Dermis microvascular lymphatic vessel endothelial cell (primary cell): Measurements from ENCODE around the gene GPC6. TPM values are rescaled to one million over a fixed set of nuclear protein-coding genes. Genes with fewer than 3 reads are reported as not detected.
"Not testable (repeated sequence)": the region's sequence is repeated elsewhere in the genome, so short reads cannot be mapped to it uniquely, and the experiment has no call there.

Source experiments
- DNase-seq, 2 donors: peaks; one replicate each; pipeline versions ENCODE4 v3.0.0 to v3.0.0-alpha.2; 2010; ENCODE audit warnings: low read depth in 2 of 2
- total RNA-seq: library from RNA; depleted of rRNA; stranded (reverse); fragments of >200 nt; gene quantifications from 2 replicates; pipeline ENCODE4 v1.2.1, GENCODE V29; 2014

The GPC6 gene
- total RNA-seq, 1 donor from 2014 or later = under 0.01 TPM

DNA sequence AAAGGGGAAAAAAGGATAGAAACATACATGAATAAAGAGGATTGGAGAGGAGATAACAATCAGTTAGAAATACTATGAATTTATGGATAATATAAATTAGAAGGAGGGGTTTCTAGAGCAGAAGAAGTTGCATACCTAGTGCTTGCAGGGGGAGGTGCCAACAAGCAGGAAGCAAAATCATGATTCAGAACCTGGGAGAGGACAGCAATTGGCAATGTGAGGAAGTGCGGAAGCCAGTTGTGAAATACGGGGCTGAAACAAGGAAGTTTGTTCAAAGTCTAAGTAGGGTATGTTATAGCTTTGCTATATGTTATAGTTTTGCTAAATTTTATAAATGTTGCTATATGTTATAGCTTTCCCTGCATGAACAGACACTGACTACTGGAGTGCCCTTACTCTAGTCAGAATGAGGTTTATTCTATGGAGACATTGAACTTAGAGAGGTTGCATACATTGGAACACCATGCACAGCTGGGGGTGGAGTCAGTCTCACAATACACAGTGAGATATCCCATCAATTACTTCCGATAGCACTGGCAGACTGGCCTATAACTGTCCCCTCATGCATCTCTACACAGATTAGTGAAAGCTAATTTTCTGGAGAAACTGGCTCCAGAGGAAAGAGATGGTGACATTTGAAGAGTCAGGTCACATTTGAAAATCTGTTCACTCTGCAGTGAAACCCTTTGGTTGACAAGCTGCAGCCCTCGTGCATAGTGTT, 92.1 kb downstream of the GPC6 start:
- no peak for DNase-seq

DNA sequence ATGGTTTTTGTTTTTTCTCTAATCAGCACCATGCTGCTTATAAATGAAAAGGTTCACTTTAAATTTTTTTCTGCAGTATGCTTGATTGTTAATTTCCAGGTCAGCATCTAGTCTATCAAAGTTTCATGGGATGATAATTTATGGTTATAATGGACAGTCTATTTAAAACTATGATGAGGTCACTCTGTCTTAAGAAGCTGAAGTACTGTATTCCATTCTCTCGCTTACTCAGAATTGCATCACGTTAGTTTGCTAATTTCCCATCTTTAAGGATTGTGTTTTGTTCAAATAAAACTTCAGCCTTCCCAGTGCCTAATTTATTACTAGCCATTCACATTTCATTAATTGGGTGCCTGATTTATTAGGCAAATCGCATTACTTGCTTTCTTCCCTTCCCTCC, 94.3 kb downstream of the GPC6 start:
- DNase-seq = no peak

DNA sequence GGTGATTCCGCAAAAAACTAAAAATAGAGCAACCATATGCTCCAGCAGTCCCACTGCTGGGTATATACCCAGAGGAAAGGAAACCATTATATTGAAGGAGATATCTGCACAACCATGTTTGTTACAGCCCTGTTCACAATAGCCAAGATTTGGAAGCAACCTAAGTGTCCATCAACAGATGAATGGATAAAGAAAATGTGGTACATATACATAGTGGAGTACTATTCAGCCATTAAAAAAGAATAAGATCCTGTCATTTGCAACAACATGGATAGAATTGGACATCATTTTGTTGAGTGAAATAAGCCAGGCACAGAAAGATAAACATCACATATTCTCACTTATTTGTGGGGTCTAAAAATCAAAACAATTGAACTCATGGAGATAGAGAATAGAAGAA, 97.3 kb downstream of the GPC6 start:
- not testable (repeated sequence) for DNase-seq

DNA sequence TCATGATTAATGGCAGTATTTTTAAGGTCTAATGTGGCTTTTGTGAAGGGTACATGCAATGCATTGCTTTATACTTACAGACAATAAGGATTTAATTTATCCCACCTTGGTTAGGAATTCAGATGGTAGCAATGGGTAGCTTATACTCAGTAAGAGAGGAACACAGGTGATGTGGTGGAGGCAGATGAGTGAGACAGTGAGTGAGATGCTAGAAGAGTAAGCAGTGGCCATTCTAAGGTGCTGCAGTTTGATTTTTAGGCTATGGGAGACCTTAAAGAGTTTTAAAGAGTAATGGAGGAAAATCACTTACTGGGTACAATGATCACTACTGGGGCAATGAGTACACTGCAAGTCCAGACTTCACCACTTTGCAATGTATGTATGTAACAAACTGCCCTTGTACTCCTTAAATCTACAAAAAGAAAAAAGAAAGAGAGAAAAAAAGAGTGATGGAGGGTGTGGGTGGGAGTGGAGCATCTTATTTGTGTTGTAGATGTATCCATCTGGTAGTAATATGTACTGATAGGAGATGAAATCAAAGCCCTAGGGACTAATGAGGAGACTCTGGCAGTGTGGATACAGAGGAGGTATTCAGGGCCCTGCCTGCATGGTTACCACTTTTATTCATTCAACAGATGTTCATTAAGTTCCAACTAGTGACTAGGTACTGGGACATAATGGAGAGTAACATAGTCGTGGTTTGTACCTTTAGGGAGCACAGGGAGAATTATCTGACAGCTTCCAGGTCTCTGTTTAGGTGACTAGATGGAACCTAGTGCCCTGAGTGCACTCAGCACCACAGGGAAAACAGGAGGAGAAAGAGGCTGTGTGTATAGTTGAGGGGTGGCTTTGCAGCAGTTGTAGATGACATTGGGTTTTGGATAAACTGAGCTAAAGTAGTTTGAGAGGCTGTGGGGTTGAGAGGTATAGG, 99.0 kb downstream of the GPC6 start:
- no peak for DNase-seq

DNA sequence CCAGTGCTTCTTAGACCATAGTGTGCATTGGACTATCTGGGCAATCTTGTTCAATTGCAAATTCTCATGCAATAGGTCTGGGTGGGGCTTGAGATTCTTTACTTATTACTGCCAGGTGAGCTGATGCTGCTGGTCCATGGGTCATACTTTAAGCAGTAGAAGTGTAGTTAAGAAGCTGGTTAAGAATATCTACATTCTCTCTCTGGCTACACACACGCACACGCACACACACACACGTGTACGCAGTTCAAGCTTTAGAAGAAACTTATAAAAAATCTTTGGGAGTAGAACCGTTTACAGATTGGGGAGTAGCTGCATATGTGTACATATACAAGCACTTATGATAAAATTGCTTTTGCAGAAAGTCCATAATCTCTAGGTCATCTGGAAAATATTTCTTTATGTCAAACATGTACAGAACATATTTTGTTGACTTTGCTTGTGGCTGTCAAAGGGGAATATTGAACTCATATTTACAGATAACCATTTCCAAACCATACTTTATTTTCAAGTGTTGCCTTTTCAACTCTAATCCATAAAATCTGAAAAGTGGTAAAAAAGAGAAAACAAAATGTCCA, 99.7 kb downstream of the GPC6 start:
- no peak for DNase-seq

DNA sequence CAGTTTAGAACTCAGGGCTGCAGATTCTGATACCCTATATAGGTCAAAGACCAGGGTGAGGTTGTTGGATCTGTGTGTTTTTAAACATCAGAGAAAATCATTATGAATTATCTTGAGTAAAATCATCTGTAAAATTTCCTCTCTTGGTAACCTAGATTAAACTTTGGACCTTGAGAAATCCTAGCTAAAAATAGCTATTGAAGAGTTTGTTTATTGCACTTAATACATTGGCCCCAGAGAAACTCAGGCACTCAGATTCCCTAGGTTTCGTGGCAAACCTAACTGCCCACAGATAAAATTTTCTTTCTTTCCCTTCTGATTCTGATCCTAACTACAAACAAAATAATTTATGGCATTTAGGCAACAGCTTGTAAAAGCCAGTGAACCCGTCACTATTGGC, 102.3 kb downstream of the GPC6 start:
- DNase-seq = no peak

DNA sequence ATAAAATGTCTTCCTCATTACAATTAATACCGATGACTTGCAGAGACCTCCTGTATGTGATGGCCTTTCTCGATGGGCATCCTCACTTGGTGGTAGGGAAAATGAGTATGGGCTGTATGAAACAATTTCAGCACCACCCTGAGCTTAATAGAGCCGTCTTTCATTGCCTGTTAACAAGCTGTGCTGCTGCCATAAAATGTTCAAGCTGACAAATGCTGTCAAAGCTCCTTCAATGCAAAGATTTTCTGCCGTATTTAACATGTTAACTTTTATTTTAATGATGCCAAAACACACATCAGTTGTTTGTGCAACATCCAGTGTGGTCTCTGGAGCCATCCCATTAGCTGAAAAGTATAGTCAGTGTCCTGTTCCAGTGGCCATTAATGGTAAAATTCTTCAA, 110.1 kb downstream of the GPC6 start:
- DNase-seq = no peak

DNA sequence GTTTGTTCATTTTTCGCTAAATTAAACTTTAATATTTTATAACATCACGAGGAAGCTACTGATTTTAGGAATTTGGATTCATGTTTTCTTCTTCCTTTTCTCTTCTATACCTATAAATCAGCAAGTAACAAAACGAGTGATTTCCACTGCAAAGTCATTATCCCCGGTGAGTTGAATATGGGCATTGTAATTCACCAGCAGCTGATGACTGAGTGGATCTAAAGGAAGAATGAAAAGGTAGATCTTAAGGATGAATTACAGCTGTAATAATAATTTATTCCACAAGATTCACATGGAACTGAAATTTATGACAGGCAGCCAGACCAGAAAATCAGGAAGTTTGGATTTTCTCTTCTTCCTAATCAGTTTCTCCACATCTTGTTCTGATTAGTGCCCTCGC, 111.4 kb downstream of the GPC6 start:
- DNase-seq = no peak

DNA sequence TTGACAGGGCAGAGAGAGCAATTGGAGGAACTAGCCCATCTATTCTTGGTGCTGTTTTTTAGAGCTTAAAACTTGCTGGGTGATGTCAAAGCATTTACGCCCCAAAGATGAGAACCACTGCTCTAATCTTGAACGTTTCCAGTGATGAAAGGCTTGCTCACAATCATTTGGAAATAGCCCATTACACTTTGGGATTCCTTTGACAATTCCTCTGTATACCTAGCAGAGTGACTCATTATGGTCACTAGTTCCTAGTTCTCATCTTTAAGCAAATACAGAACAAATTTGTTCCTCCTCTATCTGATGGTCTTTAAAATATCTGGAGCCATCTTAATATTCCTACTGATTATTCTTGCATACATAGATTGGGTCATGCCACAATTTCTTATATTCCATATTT, 112.3 kb downstream of the GPC6 start:
- DNase-seq = no peak

DNA sequence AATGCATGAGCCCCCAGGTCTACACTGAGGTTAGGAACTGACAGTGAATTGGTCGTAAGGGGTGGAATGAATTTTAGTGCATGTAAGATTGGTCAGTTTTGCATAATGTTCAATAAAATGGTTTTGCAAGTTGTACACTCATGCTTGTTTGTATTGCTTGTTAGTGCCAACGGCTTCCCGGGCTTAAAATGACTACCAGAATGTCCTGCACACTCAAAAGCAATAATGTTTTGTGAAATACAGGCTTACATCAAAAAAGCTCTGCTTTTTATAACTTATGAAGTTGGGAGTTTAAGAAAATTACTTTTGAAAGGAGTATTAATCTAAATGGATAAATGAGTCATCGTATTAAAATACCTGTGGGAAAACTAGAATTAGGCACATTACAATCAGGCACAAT, 112.9 kb downstream of the GPC6 start:
- no peak for DNase-seq

DNA sequence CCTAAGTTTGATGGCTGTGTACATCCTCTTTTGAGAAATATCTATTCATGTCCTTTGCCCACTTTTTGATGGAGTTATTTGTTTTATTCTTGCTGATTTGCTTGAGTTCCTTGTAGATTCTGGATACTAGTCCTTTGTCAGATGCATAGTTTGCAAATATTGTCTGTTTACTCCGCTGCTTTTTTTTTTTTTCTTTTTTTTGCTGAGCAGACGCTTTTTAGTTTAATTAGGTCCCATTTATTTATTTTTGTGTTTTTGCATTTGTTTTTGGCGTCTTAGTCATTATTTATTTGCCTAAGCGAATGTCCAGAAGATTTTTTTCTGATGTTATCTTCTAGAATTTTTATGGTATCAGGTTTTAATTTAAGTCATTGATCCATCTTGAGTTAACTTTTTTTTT, 114.9 kb downstream of the GPC6 start:
- no peak for DNase-seq

DNA sequence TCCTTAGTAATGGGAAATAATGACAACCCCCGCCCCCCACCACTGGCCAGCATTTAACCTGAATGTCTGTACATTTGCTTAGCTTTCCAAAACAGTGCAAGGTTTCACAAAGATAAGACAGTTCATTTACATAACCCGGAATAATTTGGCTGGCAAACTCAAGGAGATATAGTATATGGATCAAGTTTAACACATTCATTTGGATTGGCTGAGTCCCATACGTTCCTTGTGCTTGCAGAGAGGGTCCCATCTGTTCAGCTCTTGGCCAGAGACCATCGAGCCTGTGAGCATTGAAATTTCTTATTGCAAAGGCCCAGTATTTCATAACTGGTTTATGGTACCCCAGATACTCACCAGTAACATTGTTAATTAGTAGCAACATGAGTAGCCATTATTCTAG, 116.5 kb downstream of the GPC6 start:
- DNase-seq = no peak

DNA sequence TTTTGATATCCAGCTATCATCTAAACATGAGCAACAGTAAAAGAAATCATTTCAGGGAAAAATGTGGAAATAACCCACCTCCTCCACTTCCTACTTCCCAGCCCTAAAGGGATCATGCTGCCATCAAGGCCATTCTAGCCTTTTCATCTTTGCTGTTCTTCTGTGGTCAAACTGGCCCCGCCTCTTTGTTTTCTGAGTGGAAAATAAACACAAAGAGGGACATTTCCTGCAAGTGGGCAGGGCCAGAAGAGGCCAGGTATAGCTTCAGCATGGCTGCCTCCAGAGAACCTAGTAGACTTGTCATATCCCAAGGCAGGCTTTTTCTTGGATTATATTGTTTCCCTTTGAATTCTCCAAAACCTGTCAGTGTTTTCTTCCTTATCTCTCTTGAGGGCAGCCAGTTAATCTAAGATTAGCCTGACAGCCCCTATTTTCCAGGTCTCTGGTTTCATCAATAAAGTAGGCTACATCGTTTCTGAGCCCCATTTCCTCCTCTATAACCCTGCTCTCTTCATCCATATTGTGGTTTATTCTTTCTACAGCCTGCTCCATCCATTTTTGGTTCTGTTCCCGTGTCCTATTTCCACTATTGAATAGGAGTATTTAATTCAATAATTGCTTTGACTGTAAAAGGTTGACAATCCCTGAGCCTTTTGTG, 117.6 kb downstream of the GPC6 start:
- DNase-seq = no peak

DNA sequence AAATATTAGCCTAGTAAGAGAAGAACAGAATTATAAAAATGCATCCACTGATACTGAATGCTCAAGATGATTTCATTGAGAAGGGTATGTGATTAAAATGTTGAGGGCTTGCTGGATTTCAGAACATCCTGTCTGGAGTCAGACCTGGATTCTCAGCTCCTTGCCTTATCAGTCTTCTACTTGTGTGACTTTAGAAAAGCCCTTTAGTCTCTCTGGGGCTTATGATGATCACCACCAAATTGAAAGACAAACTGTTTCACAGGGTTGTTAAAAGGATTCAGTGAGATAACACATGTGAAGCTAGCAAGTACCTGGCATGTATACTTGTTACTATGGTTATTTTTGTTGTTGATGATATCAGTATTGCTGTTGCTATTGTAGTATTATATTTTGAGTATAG, 118.4 kb downstream of the GPC6 start:
- DNase-seq = no peak

DNA sequence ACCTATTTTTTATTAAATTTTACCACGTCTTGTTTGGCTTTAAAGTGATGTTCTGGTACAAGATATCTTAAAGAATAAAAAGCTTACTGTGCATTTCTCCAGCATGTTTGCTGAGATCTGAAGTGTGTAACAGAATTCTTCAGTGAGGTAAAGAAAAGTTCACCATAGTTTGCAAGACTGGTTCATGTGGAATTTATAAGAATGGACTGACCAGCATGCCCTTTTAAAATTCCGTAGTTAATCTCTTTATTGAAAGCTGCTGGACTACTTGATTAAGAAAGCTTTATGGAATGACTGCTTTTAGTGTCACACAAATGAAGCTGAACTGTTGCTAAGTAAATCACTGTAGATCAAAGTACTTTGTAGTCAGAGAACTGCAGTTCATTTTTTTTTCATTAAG, 119.2 kb downstream of the GPC6 start:
- DNase-seq = no peak

DNA sequence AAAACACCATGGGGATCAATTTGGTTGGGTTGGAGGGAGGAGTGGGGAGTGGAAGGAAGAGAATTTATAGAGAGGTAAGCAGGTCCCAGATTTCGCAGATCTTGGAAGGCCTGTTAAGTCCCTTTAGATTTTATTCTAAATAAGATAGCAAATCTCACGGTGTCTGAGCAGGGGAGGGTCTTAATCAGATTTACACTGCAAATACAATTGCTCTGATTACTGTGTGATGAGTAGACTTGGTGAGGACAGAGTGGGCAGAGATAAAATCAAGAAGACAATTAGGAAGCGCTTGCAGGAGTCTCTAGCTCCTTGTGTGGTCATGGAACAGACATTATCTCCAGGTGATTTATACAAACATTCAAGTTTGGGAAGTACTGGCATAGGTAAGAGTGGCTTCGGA, 126.0 kb downstream of the GPC6 start:
- DNase-seq = no peak

DNA sequence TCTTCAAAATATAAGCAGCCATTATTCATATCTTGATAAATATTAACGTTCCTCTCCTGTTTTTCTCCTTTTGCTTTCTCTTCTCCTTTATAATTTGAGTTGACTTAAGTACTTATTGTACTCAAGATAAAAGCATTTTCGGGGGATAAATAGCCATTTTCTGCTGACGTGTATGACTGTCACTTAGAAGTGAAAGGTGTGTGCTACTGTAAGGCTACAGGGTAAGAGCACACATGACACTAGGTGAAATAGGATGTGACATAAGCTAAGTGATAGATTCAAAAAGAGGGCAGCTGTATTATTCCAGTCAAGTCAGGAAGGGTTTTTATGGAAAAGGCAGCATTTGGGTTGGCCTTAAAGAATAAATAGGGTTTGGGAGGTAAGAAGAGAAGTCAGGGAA, 128.5 kb downstream of the GPC6 start:
- DNase-seq = no peak

DNA sequence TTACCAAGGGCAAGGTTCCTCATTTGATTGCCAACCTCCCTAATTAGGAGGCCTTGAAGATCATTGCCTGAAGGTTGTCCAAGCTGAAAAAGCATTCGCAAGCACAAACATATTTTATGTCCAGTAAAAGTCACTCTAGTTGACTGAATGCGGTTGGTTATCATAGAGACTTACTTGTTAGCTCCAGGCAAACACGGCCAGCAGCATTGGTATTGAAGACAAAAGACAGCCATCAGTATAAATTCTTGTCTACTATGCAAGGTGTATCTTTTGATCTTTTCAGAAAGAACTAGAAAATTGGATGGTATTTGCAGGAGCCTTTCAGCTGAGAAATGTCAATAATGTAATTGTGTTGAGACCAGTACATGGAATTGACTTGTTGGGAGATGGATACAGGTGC, 129.9 kb downstream of the GPC6 start:
- DNase-seq = no peak

DNA sequence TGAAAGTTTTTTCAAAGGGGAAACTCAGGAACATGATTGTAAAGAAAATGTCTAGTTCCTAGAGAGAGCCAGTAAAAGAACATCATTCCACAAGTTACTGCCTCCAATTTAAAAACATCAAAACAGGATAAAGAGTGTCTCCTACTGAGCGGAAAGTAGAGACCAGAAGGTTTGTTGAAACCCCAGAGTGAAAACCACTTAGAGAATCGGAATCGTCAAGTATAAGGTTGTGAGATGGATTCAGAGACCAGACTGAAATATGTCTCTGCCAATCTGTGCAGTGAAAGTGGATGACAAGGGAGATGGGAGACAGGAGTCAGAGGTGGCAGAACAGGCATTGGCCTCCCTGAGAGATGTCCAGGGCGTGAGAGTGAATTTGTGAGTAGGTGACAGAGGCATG, 133.4 kb downstream of the GPC6 start:
- DNase-seq = no peak

DNA sequence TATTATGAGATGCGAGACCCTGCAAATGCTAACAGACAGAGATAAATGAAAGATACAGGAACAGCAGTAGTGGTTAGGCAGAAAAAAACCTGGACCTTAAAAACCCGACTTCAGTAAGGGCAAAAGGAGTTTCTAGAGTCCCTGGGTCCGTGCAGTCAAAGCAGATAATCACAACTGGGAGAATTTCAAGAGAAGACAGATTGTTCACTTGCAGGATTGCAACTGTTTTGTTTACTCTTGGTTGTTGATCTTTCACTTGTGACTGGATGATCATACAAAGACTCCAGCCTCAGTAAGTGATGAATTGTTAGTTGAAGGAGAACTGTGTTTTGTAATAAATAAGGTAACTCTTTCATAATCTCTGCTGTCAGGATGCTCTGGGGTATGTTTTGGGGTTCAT, 135.1 kb downstream of the GPC6 start:
- no peak for DNase-seq

DNA sequence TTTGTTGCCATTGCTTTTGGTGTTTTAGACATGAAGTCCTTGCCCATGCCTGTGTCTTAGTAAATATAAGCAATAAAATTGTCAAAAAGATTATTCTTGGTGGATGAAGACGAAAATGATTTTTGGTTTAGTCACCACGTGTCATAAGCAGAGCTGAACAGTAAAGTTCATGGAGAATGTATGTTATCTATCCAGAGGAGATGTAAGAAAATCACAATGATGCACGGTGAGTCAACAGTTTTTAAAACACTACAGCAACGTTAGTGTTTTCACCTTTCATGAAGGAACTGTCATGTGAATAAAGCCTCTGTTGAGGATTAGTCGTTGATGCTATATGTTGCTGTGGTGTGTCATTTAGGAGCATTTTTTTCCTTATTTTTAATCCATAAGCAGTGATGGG, 137.6 kb downstream of the GPC6 start:
- DNase-seq = no peak

DNA sequence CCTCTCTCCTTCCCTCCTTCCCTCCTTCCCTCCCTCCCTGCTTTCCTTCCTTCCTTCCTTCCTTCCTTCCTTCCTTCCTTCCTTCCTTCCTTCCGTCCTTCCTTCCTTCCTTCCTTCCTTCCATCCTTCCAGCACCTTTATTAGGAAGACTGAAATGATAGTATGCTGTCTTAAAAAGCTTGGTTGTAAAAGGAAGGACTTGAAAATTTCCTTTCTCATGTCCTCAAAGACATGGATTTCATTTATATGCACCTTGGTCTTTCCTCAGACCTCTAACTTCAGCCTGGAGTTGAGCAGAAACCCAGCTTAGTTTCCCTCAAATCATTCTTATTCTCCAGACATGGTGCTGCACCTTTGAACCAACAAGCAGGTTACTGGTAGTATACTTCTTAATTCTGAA, 141.7 kb downstream of the GPC6 start:
- DNase-seq = no peak
